ENCODE results near the gene SLC10A4. TPM values are rescaled to one million over a fixed set of nuclear protein-coding genes. Genes with fewer than 3 reads are reported as not detected.

SLC10A4 gene
- total and polyA plus RNA-seq, 5 donors from 2014 or later, result not detected

DNA sequence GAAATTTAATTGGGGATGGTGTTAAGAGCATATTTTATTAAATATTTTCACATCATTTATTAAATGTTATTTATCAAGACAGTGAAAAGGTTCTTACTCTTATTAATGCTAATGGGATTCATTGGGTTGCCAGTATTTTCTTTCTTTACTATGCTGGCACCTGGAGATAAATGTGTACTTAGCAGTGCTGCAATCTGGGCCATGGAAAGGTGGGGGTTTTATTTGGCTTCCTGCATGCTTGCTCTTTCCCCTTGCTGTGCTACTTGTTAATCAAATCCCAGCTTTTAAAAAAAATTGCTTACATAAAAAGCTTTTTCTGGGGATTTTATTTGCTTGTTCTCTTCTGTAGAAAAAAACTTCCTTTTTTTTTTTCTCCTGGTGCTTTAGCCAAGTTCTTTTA lies 55.2 kb downstream of the SLC10A4 start:
- peaks cover 67% of the 10 kb centered on the region for H3K36me3 ChIP-seq (ENCODE audit: control insufficient read depth, insufficient read depth, low read length)
- H3K9me3 ChIP-seq (ENCODE audit: control insufficient read depth in 2 of 2, low read length in 2 of 2), result no peaks in the 10 kb centered on the region
- Mint-ChIP-seq H3K27me3 (no peaks in the 10 kb centered on the region), H3K9me3 (no peaks in the 10 kb centered on the region), H3K4me3 (no peak overlapping the region), H3K4me1 (peaks cover 0 to 2% (median 0%) of the 10 kb centered on the region in 4 donors), H3K27ac (no peak overlapping the region), H3K36me3 (peaks cover 53% of the 10 kb centered on the region)
- ATAC-seq (ENCODE audit: low read depth in 2 of 2) (no peak), DNase-seq (no peak)
- no peaks in the 10 kb centered on the region for H3K27me3 ChIP-seq (ENCODE audit: control insufficient read depth, insufficient read depth, low read length)
- no peaks in the 10 kb centered on the region for H3K4me1 ChIP-seq (ENCODE audit: control insufficient read depth, insufficient read depth, low read length, poor library complexity, severe bottlenecking)
- no peak overlapping the region for H3K4me3 ChIP-seq (ENCODE audit: low read depth, low read length)
- H3K27ac ChIP-seq (ENCODE audit: insufficient read depth, low read length, poor library complexity, severe bottlenecking), result no peak overlapping the region

Other genes with a start within 250 kb of the SLC10A4 start
- gene TEC, start 213.5 kb upstream of the SLC10A4 start, total RNA-seq, result 3.0 TPM
- 1 to 10 TPM in 3 of 4 donors, under 1 TPM in 1; 0.17 to 1.2 (median 1.2) TPM for gene TEC, start 213.5 kb upstream of the SLC10A4 start, polyA plus RNA-seq
- gene SLAIN2, start 141.8 kb upstream of the SLC10A4 start, total RNA-seq, result 82.9 TPM
- 10 to 100 TPM; 23.9 to 28.4 (median 26.0) TPM for gene SLAIN2, start 141.8 kb upstream of the SLC10A4 start, polyA plus RNA-seq
- not detected for gene ZAR1, start 6.9 kb downstream of the SLC10A4 start, total RNA-seq
- gene ZAR1, start 6.9 kb downstream of the SLC10A4 start, polyA plus RNA-seq, result not detected